Right lobe of liver (tissue), 6 donors: Measurements from ENCODE around the gene UQCR10. TPM values are rescaled to one million over a fixed set of nuclear protein-coding genes. Genes with fewer than 3 reads are reported as not detected.

Source experiments
- ATAC-seq, 4 donors: fragments of 200-7000 bp; cut with Tn5 transposase; one replicate each; pipeline ENCODE4 v1.9.1; 2020; ENCODE audit warnings: mild to moderate bottlenecking in 4 of 4, moderate library complexity in 4 of 4
- DNase-seq, 3 donors: peaks; one replicate each; pipeline ENCODE4 v3.0.0-alpha.2; 2020
- H3K27ac ChIP-seq, 3 donors: fragments of 200-600 bp; one replicate each; pipeline ENCODE4 v1.8.0; 2022
- H3K27me3 ChIP-seq, 2 donors: fragments of 200-600 bp; one replicate each; pipeline ENCODE4 v1.8.0; 2022
- H3K36me3 ChIP-seq, 4 donors: fragments of 200-600 bp; sonication (generic) in 1 of 4; one replicate each; pipeline versions ENCODE4 v1.5.1 to v1.8.0; 2017 to 2022; ENCODE audit warnings: control low read depth in 1 of 4
- H3K4me1 ChIP-seq, 4 donors: fragments of 200-600 bp; sonication (generic) in 1 of 4; one replicate each; pipeline versions ENCODE4 v1.5.1 to v1.8.0; 2017 to 2022; ENCODE audit warnings: control low read depth in 1 of 4
- H3K4me3 ChIP-seq, 3 donors: fragments of 200-600 bp; one replicate each; pipeline ENCODE4 v1.8.0; 2022
- H3K9me3 ChIP-seq, 4 donors: fragments of 200-600 bp; sonication (generic) in 1 of 4; one replicate each; pipeline versions ENCODE4 v1.5.1 to v1.8.0; 2017 to 2022; ENCODE audit warnings: control low read depth in 1 of 4
- POLR2A ChIP-seq: fragments of 450-650 bp; IDR thresholded peaks from one replicate; pipeline ENCODE4 v1.6.1; 2017; ENCODE audit warnings: antibody characterized with exemption, mild to moderate bottlenecking
- WGBS: methylation state at CpG from one replicate; pipeline ENCODE4 v1.1.6; 2018; ENCODE audit warnings: low coverage, low lambda C conversion rate; ENCODE audit not compliant: insufficient coverage; ENCODE audit errors: missing lambda C conversion rate; 5-methylcytosine and 5-hydroxymethylcytosine counted together
- intact Hi-C, 2 donors: fragments of 100-400 bp; cut with DNase I; formaldehyde crosslinking; loops; one replicate each; pipeline versions ENCODE4 v1.11.2 to v1.14.1; 2022
- total RNA-seq, 6 experiments: library from RNA; depleted of rRNA in 2 of 6; stranded (reverse); fragments of >200 nt in 2 of 6; fragmentation: NEBNext Ultra II Directional in 3 of 6; extraction: Animal tissue kit (Norgen Biotek cat#: 25700) in 3 of 6; gene quantifications; one replicate each; pipeline versions ENCODE4 v1.1.0 to v1.2.4, GENCODE V29; 2016 to 2023
- TF ChIP-seq, protein P1 (sequence below), 4 donors: fragments of 200-600 bp in 3 of 4; fragments of 450-650 bp in 1 of 4; IDR thresholded peaks; one replicate each; pipeline versions ENCODE4 v1.5.1 to v1.8.0; 2016 to 2022; ENCODE audit warnings: antibody characterized with exemption in 4 of 4, mild to moderate bottlenecking in 2 of 4
- donor health status: DM: no; HTN: yes; CAD: no.
- donor health status: DM: no; HTN: no; CAD: no.
- donor health status: DM: no; HTN: no; CAD: no.
- donor health status: DM: no; HTN: yes; CAD: no.
- donor health status: DM: no; HTN: yes; CAD: no.

UQCR10 gene
- total RNA-seq, 6 experiments from 2014 or later, result 57.4 to 71.6 (median 64.0) TPM

DNA sequence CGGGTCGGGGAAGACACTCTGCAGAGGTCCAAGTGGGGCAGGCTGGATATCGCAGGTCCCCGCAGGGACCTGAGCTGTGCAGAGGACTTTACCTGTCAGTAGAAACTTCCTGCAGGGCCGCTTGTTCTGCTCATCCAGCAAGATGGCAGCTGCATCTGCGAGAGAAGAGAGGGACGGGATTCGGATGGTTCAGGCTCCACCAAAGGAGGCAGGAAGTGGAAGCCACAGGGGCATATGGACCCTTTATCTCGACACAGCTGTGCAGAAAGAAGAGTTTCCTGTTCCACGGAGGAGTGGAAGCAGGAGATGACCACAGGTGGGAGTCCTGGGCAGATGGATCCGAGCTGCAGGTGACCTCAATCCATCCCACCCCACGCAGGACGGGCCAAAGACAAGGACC, 24.8 kb upstream of the UQCR10 start:
- no peaks in the 10 kb centered on the region for H3K27me3 ChIP-seq
- ATAC-seq (no peak), DNase-seq (no peak)
- H3K36me3 ChIP-seq, result peaks cover 0 to 19% (median 3%) of the 10 kb centered on the region in 4 donors
- no peaks in the 10 kb centered on the region for H3K4me1 ChIP-seq
- no peak overlapping the region for H3K4me3 ChIP-seq
- intact Hi-C loops, result no loop called here
- H3K27ac ChIP-seq, result no peak overlapping the region
- no peaks in the 10 kb centered on the region for H3K9me3 ChIP-seq
- no peak for TF ChIP-seq POLR2A
- TF ChIP-seq, protein P1, sequence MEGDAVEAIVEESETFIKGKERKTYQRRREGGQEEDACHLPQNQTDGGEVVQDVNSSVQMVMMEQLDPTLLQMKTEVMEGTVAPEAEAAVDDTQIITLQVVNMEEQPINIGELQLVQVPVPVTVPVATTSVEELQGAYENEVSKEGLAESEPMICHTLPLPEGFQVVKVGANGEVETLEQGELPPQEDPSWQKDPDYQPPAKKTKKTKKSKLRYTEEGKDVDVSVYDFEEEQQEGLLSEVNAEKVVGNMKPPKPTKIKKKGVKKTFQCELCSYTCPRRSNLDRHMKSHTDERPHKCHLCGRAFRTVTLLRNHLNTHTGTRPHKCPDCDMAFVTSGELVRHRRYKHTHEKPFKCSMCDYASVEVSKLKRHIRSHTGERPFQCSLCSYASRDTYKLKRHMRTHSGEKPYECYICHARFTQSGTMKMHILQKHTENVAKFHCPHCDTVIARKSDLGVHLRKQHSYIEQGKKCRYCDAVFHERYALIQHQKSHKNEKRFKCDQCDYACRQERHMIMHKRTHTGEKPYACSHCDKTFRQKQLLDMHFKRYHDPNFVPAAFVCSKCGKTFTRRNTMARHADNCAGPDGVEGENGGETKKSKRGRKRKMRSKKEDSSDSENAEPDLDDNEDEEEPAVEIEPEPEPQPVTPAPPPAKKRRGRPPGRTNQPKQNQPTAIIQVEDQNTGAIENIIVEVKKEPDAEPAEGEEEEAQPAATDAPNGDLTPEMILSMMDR (IDR thresholded peaks at IDR 0.05), result no peak
- WGBS, result 72% methylated on average over 7 of the region's 13 CpGs

DNA sequence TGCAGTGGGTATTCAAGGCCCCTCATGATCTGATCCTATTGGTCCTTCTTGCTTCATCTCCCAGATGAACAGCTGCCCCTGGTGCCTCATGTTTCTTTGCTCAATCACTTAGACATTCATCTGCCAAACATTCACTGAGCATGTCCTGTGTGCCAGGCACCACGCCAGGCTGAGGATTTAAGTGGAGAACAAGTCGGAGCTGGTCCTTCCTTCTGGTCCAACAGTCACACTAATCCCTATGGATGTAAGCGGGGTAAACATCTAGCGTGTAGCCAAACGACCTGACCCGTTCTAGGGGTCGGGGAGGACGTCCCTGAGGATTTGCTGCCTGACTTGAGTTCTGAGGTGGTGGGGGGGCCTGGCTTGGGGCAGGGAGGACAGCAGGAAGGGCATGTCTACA, 22.3 kb upstream of the UQCR10 start:
- Histone ChIP-seq H3K9me3 (no peaks in the 10 kb centered on the region), H3K4me1 (no peaks in the 10 kb centered on the region), H3K4me3 (no peak overlapping the region), H3K36me3 (peaks cover 0 to 15% (median 3%) of the 10 kb centered on the region in 4 donors), H3K27ac (no peak overlapping the region), H3K27me3 (no peaks in the 10 kb centered on the region)
- intact Hi-C loops, result no loop called here
- 74% methylated on average over 8 of the region's 8 CpGs for WGBS
- peak in 1 of 4 donors; percentile 47 for ATAC-seq
- TF ChIP-seq, protein P1 (IDR thresholded peaks at IDR 0.05), result no peak
- TF ChIP-seq POLR2A, result no peak
- DNase-seq, result no peak

DNA sequence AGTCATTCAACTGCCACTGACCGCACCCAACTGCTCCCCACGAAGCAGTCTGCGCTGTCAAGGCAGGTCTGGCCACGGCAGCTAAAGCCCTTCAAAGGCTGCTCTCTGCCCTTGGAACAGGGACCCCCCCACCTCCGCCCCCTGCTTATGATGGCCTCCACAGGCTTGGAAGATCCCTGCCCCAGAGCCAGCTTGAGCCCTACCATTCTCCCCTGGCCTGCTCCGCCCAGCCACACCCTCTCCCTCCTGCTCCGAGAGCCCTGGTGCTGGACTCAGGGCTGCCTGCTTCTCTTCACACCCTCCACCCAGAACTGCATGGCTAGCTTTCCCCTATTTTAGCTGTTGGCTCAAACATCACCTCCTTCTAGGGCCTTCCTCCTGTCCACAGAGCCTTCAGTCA, 19.3 kb upstream of the UQCR10 start:
- no peaks in the 10 kb centered on the region for H3K27me3 ChIP-seq
- no peak overlapping the region for H3K27ac ChIP-seq
- no peak for TF ChIP-seq POLR2A
- TF ChIP-seq, protein P1 (IDR thresholded peaks at IDR 0.05), result no peak
- peak in 1 of 3 donors; percentile 38 for DNase-seq
- ATAC-seq, result no peak
- peaks cover 0 to 9% (median 0%) of the 10 kb centered on the region in 4 donors for H3K36me3 ChIP-seq
- H3K9me3 ChIP-seq, result no peaks in the 10 kb centered on the region
- peaks cover 0 to 13% (median 0%) of the 10 kb centered on the region in 4 donors for H3K4me1 ChIP-seq
- intact Hi-C loops, result no loop called here
- H3K4me3 ChIP-seq, result no peak overlapping the region
- no CpG with 5 or more reads among the region's 7 CpGs for WGBS

DNA sequence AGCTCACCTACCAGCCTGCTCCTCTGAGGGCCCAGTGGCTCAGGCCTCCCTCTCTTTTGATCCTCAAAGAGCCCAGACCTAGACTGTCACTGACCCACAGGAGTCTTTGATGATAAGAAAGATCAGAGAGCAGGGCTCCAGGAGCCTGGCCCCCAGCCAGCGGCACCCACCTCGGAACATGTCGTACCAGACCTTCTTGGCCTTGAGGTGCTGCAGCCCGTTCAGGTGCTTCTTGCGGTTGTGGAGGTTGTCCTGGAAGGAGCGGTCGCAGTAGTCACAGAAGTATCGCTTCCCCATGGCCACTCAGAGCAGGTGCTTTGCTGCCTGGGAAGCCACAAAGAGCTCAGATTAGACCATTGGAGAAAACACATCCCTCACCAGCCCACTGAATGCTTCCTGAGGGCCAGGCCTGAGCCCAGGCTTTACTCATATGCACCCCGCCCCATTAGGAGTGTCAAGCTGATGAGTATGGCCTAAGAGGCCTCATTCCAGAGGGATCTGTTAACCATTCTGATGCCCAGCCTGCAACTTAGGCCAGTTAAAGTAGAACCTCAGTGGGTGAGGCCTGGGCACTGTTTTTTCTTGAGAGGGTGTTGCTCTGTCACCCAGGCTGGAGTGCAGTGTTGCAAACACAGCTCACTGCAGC, 18.8 kb upstream of the UQCR10 start:
- intact Hi-C loops, result no loop called here
- Histone ChIP-seq H3K4me3 (no peak overlapping the region), H3K9me3 (no peaks in the 10 kb centered on the region), H3K4me1 (peaks cover 0 to 14% (median 0%) of the 10 kb centered on the region in 4 donors), H3K27me3 (no peaks in the 10 kb centered on the region), H3K27ac (no peak overlapping the region), H3K36me3 (peaks cover 0 to 9% (median 0%) of the 10 kb centered on the region in 4 donors)
- peak in 1 of 3 donors; percentile 41 for DNase-seq
- no CpG with 5 or more reads among the region's 9 CpGs for WGBS
- TF ChIP-seq POLR2A, result no peak
- TF ChIP-seq, protein P1 (IDR thresholded peaks at IDR 0.05), result no peak
- ATAC-seq, result no peak
